Calu3 (cell line): Measurements from ENCODE around the gene DNMT3L. TPM values are rescaled to one million over a fixed set of nuclear protein-coding genes. Genes with fewer than 3 reads are reported as not detected.

Experiments used
- Bru-seq: library from RNA; stranded (reverse); fragments of 400-500 nt; gene quantifications from one replicate; lab custom pipeline; 2021; lab: Mats Ljungman, UMichigan
- BruChase-seq, 2 experiments: library from RNA; stranded (reverse); fragments of 400-500 nt; gene quantifications; one replicate each; lab custom pipeline; 2021; lab: Mats Ljungman, UMichigan
- BruUV-seq: library from RNA; stranded (reverse); fragments of 400-500 nt; replicated peaks from 2 replicates; lab custom pipeline; 2021; lab: Mats Ljungman, UMichigan
- CTCF ChIA-PET: fragments of 300-600 bp; sonication (Branson Sonifier 250); formaldehyde crosslinking; loops from one replicate; lab custom pipeline; 2022; ENCODE audit warnings: antibody characterized with exemption; lab: Charles Lee
- DNase-seq: peaks from one replicate; pipeline ENCODE4 v3.0.0; 2022
- H3K27ac Mint-ChIP-seq: one replicate; pipeline ENCODE4 v1.8.0; 2022; ENCODE audit warnings: mixed read lengths; ENCODE audit not compliant: unreplicated experiment
- H3K27me3 Mint-ChIP-seq: one replicate; pipeline ENCODE4 v1.8.0; 2022; ENCODE audit warnings: mixed read lengths; ENCODE audit not compliant: unreplicated experiment
- H3K36me3 Mint-ChIP-seq: one replicate; pipeline ENCODE4 v1.8.0; 2022; ENCODE audit warnings: mild to moderate bottlenecking, moderate library complexity, mixed read lengths; ENCODE audit not compliant: insufficient read depth, unreplicated experiment
- H3K4me1 Mint-ChIP-seq: one replicate; pipeline ENCODE4 v1.8.0; 2022; ENCODE audit warnings: mild to moderate bottlenecking, low read depth, mixed read lengths; ENCODE audit not compliant: unreplicated experiment
- H3K4me3 Mint-ChIP-seq: one replicate; pipeline ENCODE4 v1.8.0; 2022; ENCODE audit warnings: mild to moderate bottlenecking, low read depth, moderate library complexity, mixed read lengths; ENCODE audit not compliant: unreplicated experiment
- H3K9me3 Mint-ChIP-seq: one replicate; pipeline ENCODE4 v1.8.0; 2022; ENCODE audit warnings: low read depth, mixed read lengths; ENCODE audit not compliant: unreplicated experiment
- intact Hi-C: fragments of 100-400 bp; cut with micrococcal nuclease; formaldehyde crosslinking; loops from one replicate; pipeline ENCODE4 v1.10.0; 2022; ENCODE audit not compliant: unreplicated experiment
- long read RNA-seq: library from polyadenylated mRNA; stranded (forward); transcript quantifications from one replicate; pipeline ENCODE4 v2.0.0, GENCODE V29; 2022
- total RNA-seq: library from RNA; stranded (reverse); gene quantifications from 2 replicates; pipeline ENCODE4 v1.2.3, GENCODE V29; 2022
- TF ChIP-seq, protein P1 (sequence below): fragments of 200-600 bp; IDR thresholded peaks from one replicate; pipeline ENCODE4 v1.8.0; 2022; ENCODE audit warnings: antibody characterized with exemption; ENCODE audit not compliant: unreplicated experiment

Gene DNMT3L
- not detected in 2 replicates for total RNA-seq
- not detected for Bru-seq, nascent RNA
- BruChase-seq, experiment 1, labeled RNA remaining after a 6-hour chase: not detected
- not detected for BruChase-seq, experiment 2, labeled RNA remaining after a 2-hour chase
- long read RNA-seq: 0 reads

- BruUV-seq: no TSS peak
- TF ChIP-seq, protein P1, sequence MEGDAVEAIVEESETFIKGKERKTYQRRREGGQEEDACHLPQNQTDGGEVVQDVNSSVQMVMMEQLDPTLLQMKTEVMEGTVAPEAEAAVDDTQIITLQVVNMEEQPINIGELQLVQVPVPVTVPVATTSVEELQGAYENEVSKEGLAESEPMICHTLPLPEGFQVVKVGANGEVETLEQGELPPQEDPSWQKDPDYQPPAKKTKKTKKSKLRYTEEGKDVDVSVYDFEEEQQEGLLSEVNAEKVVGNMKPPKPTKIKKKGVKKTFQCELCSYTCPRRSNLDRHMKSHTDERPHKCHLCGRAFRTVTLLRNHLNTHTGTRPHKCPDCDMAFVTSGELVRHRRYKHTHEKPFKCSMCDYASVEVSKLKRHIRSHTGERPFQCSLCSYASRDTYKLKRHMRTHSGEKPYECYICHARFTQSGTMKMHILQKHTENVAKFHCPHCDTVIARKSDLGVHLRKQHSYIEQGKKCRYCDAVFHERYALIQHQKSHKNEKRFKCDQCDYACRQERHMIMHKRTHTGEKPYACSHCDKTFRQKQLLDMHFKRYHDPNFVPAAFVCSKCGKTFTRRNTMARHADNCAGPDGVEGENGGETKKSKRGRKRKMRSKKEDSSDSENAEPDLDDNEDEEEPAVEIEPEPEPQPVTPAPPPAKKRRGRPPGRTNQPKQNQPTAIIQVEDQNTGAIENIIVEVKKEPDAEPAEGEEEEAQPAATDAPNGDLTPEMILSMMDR: no peak
- CTCF ChIA-PET: no interaction called here
Measured at GRCh38 chr21:44261675-44262295, at the start of gene DNMT3L. DNMT3L (minus strand) TSS chr21:44261897; CDS start chr21:44261259, 638 bp downstream.

GRCh38 chr21:44310628-44311507, 49.2 kb upstream of the DNMT3L start:
- TF ChIP-seq, protein P1: no peak
- Mint-ChIP-seq H3K27ac (no peak overlapping the region), H3K4me3 (no peak overlapping the region), H3K9me3 (no peaks in the 10 kb centered on the region), H3K36me3 (peaks cover 16% of the 10 kb centered on the region), H3K4me1 (no peaks in the 10 kb centered on the region), H3K27me3 (no peaks in the 10 kb centered on the region)
- intact Hi-C loops: no loop called here
- CTCF ChIA-PET: no interaction called here
- no peak for DNase-seq
- no TSS peak for BruUV-seq

More at GRCh38 chr21:44261675-44262295, at the start of gene DNMT3L:
- no peak within 1 kb of the TSS for H3K27ac Mint-ChIP-seq
- H3K27me3 Mint-ChIP-seq: peaks cover 45% of the 10 kb centered on the region
- H3K4me1 Mint-ChIP-seq: no peaks in the 10 kb centered on the region
- intact Hi-C loops: no loop called here
- DNase-seq: no peak
- no peaks in the 10 kb centered on the region for H3K36me3 Mint-ChIP-seq
- H3K9me3 Mint-ChIP-seq: no peaks in the 10 kb centered on the region
- H3K4me3 Mint-ChIP-seq: no peak within 1 kb of the TSS

- H3K36me3 Mint-ChIP-seq: peaks cover 8% of the 10 kb centered on the region
- CTCF ChIA-PET: no interaction called here
- no TSS peak for BruUV-seq
- no peak for DNase-seq
- H3K27ac Mint-ChIP-seq: no peak overlapping the region
- H3K4me1 Mint-ChIP-seq: peaks cover 18% of the 10 kb centered on the region
- no peaks in the 10 kb centered on the region for H3K27me3 Mint-ChIP-seq
- TF ChIP-seq, protein P1: no peak
- no peaks in the 10 kb centered on the region for H3K9me3 Mint-ChIP-seq
- intact Hi-C loops: no loop called here
- no peak overlapping the region for H3K4me3 Mint-ChIP-seq
Measured at GRCh38 chr21:44306936-44307704, 45.4 kb upstream of the DNMT3L start.

DNA sequence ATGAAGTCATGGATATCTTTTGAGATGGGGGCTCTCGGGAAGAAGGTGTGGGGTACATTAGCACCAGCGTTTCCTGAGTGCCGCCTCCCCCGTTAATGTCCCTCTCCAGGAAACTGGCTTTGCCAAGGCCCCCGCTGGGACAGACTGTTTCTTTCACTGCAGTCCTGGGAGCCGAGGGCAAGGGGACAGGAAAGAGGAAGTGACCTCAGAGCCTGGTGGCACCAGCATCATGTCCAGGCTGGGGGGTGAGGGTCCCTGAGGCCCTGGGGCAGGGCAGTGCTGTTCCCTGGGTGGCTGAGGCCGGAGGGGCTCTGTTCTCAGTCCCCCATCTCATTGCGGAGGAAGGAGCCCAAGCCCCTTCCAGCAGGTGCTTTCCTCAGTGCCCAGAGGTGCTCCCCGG, 44.0 kb upstream of the DNMT3L start:
- CTCF ChIA-PET: no interaction called here
- no peaks in the 10 kb centered on the region for H3K27me3 Mint-ChIP-seq
- intact Hi-C loops: no loop called here
- no peaks in the 10 kb centered on the region for H3K9me3 Mint-ChIP-seq
- DNase-seq: no peak
- peaks cover 13% of the 10 kb centered on the region for H3K36me3 Mint-ChIP-seq
- no peak overlapping the region for H3K27ac Mint-ChIP-seq
- TF ChIP-seq, protein P1: no peak
- BruUV-seq: no TSS peak
- peaks cover 18% of the 10 kb centered on the region for H3K4me1 Mint-ChIP-seq
- H3K4me3 Mint-ChIP-seq: no peak overlapping the region
